ENCODE measurements around the gene TBL3. TPM values are rescaled to one million over a fixed set of nuclear protein-coding genes. Genes with fewer than 3 reads are reported as not detected.
A peak's percentile ranks its signal among the peaks of the same experiment; 100 is the strongest.

The TBL3 gene
- total and polyA plus RNA-seq, 2 of the 8 experiments (the other 6 are each of a cell fraction or from before 2014, with no cell fraction given): 65.8 to 137 TPM

DNA sequence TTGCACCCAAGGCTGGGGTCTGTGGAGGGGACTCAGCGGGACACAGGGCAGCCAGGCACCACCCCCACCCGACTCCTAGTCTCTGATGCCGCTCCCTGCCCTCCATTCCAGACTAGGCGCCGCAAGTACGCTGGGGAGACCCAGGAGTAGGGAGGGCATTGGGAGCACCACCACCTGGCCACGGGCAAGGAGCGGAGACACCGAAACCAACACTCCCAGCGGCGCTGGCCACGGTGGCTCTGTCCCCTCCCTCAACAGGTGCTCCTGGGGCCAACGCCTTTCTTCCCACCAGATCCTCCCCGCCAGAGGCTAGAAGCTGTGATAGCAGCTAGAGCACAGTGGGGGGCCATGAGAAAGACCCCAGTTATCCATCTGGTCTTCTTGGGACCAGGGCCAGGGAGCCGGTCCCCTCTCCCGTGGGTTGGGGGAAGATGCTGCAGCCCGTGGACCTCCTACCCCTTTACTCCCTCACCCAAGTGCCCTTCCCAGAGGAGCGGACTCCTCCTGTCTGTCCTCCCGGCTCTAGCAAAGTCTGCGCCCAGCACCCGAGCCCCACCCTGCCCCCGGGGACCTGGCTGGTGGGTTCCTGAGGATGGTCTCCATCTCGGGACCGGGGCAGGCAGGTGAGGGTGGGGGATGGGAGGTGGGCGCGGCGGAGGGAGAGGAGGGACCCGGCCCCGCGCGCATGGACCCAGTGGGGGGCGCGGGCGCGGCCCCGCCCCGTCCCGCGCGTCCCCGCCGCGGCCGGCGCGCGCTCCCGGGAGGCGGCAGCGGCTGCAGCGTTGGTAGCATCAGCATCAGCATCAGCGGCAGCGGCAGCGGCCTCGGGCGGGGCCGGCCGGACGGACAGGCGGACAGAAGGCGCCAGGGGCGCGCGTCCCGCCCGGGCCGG is 17.6 kb downstream of the TBL3 start, which contains the start of gene SYNGR3:
TSS of gene SYNGR3 (plus strand) at position 762 of the 892 bp plus-strand sequence. CDS start 133 bp downstream, outside the sequence.
- peak within 1 kb of the TSS; percentile 83 to 96 for H3K4me2 ChIP-seq (ENCODE audit: insufficient read depth in 1 of 2, low read depth in 2 of 2, low read length in 2 of 2)
- H3K56ac ChIP-seq (replicated peaks; ENCODE audit: insufficient read length, low read depth, low read length): no peak within 1 kb of the TSS
- H2AK5ac ChIP-seq (ENCODE audit: low read depth, low read length): peak within 1 kb of the TSS; percentile 60; the same call in 1 of the 2 replicates
- H2BK120ac ChIP-seq (replicated peaks; ENCODE audit: low read depth, low read length): no peak within 1 kb of the TSS
- H3K36me3 ChIP-seq (ENCODE audit: control insufficient read depth in 2 of 4, insufficient read depth in 4 of 4, low read length in 3 of 4): peaks cover 2 to 5% (median 3%) of the 10 kb centered on the region in 4 experiments; a peak in 3 of 8 replicates
- peaks cover 0 to 9% of the 10 kb centered on the region in 2 experiments; a peak in 1 of 4 replicates for H3K79me2 ChIP-seq (ENCODE audit: control insufficient read depth in 1 of 2, insufficient read depth in 2 of 2, low read length in 2 of 2)
- H2BK5ac ChIP-seq (ENCODE audit: low read depth, low read length): no peak within 1 kb of the TSS
- peaks cover 0 to 34% (median 20%) of the 10 kb centered on the region in 4 experiments; a peak in 6 of 7 replicates for H3K4me1 ChIP-seq (replicated peaks in 1 of 4; ENCODE audit: control insufficient read depth in 3 of 4, insufficient read depth in 4 of 4, low read length in 3 of 4)
- H3K9ac ChIP-seq (replicated peaks in 1 of 4; ENCODE audit: extremely low read depth in 1 of 4, low read depth in 3 of 4, low read length in 3 of 4): peak within 1 kb of the TSS in 3 of 4 experiments; percentile 0 to 8 (median 2); a peak in 2 of 7 replicates
- peaks cover 26% of the 10 kb centered on the region; the same call in 1 of the 2 replicates for H3K23me2 ChIP-seq (ENCODE audit: low read depth, low read length)
- H4K5ac ChIP-seq (ENCODE audit: insufficient read length, low read depth, low read length): no peak within 1 kb of the TSS
- POLR2A ChIA-PET (ENCODE audit: partially characterized antibody): interaction anchor here (0.7 to 28.2 kb wide), 9 partner anchors 9 to 166 kb away, joined by 3 to 736 read pairs (median 4); partner anchors contain the start of genes NDUFB10, NOXO1, RNF151 and RPS2
- H3K9me3 ChIP-seq (ENCODE audit: insufficient read depth in 2 of 2, low read depth in 1 of 2, low read length in 1 of 2): no peaks in the 10 kb centered on the region
- peaks cover 7 to 10% of the 10 kb centered on the region in 2 experiments for H4K20me1 ChIP-seq (replicated peaks in 1 of 2; ENCODE audit: control insufficient read depth in 1 of 2, insufficient read depth in 2 of 2, low read length in 2 of 2)
- no peak within 1 kb of the TSS for H3K23ac ChIP-seq (ENCODE audit: insufficient read length)
- no peak within 1 kb of the TSS for H2AFZ ChIP-seq (ENCODE audit: low read length)
- H2BK12ac ChIP-seq (ENCODE audit: low read depth, low read length): peak within 1 kb of the TSS; percentile 53; the same call in 1 of the 2 replicates
- DNase-seq (ENCODE audit: low read depth in 1 of 2, low spot score in 2 of 2) (peak in 1 of 2 experiments; percentile 72), FAIRE-seq (no peak)
- peak within 1 kb of the TSS; percentile 11 for H4K91ac ChIP-seq (replicated peaks; ENCODE audit: insufficient read length, low read length)
- peak within 1 kb of the TSS; percentile 81; the same call in 1 of the 2 replicates for H2BK15ac ChIP-seq (ENCODE audit: low read length)
- peak within 1 kb of the TSS; percentile 62; the same call in 1 of the 2 replicates for H4K8ac ChIP-seq (ENCODE audit: extremely low read depth, insufficient read depth, low read length)
- H3K4me3 ChIP-seq (ENCODE audit: extremely low read depth in 1 of 4, insufficient read depth in 2 of 4, low read depth in 3 of 4, low read length in 4 of 4): peak within 1 kb of the TSS; percentile 36 to 77 (median 60)
- WGBS, 2 experiments (ENCODE audit: extremely low coverage in 1 of 2, insufficient coverage in 1 of 2, insufficient read length in 1 of 2, insufficient replicate concordance in 2 of 2, low coverage in 1 of 2, low lambda C conversion rate in 2 of 2, missing lambda C conversion rate in 1 of 2): 28% methylated on average over 15 of the region's 67 CpGs; no CpG with 5 or more reads in 1 of the 2 experiments
- H2BK20ac ChIP-seq (ENCODE audit: low read length): 0 out of 2 replicates have a peak within 1 kb of the TSS, but pooled peaks have one; percentile 61
- TF ChIP-seq ASH2L (IDR thresholded peaks at IDR 0.05; ENCODE audit: low read length) (no peak), KDM4A (IDR thresholded peaks at IDR 0.05; ENCODE audit: low read depth, low read length, severe bottlenecking) (peak; percentile 39), POLR2AphosphoS5 (IDR thresholded peaks at IDR 0.05; ENCODE audit: low read depth, low read length) (no peak; the same call in 1 of the 2 replicates), TAF1 (IDR thresholded peaks at IDR 0.05; ENCODE audit: low read depth, low read length) (0 out of 2 replicates have a peak, but pooled peaks have one; percentile 28), SUZ12 (IDR thresholded peaks at IDR 0.05; ENCODE audit: low read length) (peak; percentile 25; the same call in 1 of the 2 replicates)
- TF ChIP-seq, protein P1, sequence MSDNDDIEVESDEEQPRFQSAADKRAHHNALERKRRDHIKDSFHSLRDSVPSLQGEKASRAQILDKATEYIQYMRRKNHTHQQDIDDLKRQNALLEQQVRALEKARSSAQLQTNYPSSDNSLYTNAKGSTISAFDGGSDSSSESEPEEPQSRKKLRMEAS (IDR thresholded peaks at IDR 0.05): no peak
- no peak within 1 kb of the TSS for H3K14ac ChIP-seq (ENCODE audit: insufficient read length)
- H3K4ac ChIP-seq (replicated peaks; ENCODE audit: insufficient read length, low read depth, low read length): peak within 1 kb of the TSS; percentile 5
- H3K27ac ChIP-seq (ENCODE audit: low read depth, low read length): no peak within 1 kb of the TSS; the same call in 1 of the 2 replicates
- no peaks in the 10 kb centered on the region for H3K79me1 ChIP-seq (ENCODE audit: low read depth, low read length)
- peak within 1 kb of the TSS; percentile 51 for H3K18ac ChIP-seq (ENCODE audit: extremely low read depth, low read length)
- peaks cover 4 to 37% (median 24%) of the 10 kb centered on the region in 4 experiments for H3K27me3 ChIP-seq (replicated peaks in 1 of 4; ENCODE audit: control insufficient read depth in 3 of 4, extremely low read depth in 1 of 4, insufficient read depth in 3 of 4, low read length in 3 of 4)
- CTCF ChIA-PET (ENCODE audit: partially characterized antibody): interaction anchor here (0.5 to 6.8 kb wide), 2 partner anchors 15 to 666 kb away, joined by 3 to 55 read pairs; no protein-coding TSS in a partner anchor

Data from H1 (cell line).